DMS 273 (cell line): ENCODE measurements around the gene WASF3.
"Not testable (repeated sequence)": the region's sequence is repeated elsewhere in the genome, so short reads cannot be mapped to it uniquely, and the experiment has no call there.

ENCODE experiments used
- DNase-seq: peaks from one replicate; lab custom pipeline; 2025; ENCODE audit not compliant: unreplicated experiment; lab: John Stamatoyannopoulos, UW

WASF3 gene

GRCh38 chr13:26626271-26626670 lies 68.8 kb downstream of the WASF3 start:
- peak; percentile 4 for DNase-seq

- DNase-seq = peak; percentile 28
These were observed 71.2 kb downstream of the WASF3 start for GRCh38 chr13:26628706-26629105.

GRCh38 chr13:26629260-26629825 lies 71.9 kb downstream of the WASF3 start:
- DNase-seq = peak; percentile 8

DNA sequence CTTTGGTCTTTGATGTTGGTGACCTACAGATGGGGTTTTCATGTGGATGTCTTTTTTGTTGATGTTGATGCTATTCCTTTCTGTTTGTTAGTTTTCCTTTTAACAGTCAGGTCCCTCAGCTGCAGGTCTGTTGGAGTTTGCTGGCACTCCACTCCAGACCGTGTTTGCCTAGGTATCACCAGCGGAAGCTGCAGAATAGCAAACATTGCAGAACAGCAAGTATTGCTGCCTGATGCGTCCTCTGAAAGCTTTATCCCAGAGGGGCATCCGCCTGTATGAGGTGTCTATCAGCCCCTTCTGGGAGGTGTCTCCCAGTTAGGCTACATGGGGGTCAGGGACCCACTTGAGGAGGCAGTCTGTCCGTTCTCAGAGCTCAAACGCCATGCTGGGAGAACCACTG lies 78.2 kb downstream of the WASF3 start:
- DNase-seq = not testable (repeated sequence)

DNA sequence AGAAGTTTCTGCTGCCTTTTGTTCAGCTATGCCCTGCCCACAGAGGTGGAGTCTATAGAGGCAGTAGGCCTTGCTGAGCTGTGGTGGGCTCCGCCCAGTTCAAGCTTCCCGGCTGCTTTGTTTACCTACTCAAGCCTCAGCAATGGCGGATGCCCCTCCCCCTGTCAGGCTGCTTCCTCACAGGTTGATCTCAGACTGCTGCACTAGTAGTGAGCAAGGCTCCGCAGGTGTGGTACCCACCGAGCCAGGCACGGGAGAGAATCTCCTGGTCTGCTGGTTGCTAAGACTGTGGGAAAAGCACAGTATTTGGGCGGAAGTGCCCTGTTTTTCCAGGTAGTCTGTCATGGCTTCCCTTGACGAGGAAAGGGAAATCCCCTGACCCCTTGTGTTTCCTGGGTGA lies 78.6 kb downstream of the WASF3 start:
- not testable (repeated sequence) for DNase-seq

GRCh38 chr13:26646603-26647002 lies 89.1 kb downstream of the WASF3 start:
- DNase-seq = no peak

DNA sequence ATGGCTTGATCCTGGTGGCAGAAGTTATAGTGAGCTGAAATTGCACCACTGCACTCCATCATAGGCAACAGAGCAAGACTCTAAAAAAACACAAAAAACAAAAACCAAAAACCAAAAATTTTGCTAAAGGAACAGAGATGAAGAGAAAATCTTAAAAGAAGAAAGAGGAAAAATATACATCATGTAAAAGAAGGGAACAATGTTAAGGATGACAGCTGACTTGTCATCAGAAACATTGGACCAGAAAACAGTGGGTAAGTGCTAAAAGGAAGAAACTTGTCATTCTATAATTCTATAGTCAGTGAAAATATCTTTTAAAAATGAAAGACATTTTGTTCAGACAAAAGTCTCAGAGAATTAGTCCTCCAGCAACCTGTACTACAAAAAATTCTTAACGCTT lies 93.8 kb downstream of the WASF3 start:
- DNase-seq = no peak

- no peak for DNase-seq
These were observed 95.8 kb downstream of the WASF3 start for GRCh38 chr13:26653310-26653709.

GRCh38 chr13:26653842-26654241 lies 96.4 kb downstream of the WASF3 start:
- DNase-seq = no peak

DNA sequence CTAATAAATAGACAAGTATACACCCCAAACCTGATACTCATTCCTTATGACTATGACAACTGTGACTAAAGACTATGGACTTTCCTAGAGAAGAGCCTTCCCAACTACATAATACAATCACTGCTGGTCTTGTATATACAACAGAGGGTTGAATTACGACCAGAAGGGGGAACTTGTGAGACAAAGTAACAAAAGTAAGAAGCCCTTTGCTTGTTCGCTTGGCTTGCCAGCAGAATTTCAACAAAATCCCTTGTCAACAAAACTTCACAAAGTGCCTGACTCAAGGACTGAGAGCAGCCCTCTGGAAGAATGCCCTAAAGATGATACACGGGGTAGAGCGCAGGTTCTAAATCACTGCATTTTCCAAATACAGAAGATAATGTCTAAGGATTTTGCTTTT lies 99.4 kb downstream of the WASF3 start:
- DNase-seq = peak; percentile 41

DNA sequence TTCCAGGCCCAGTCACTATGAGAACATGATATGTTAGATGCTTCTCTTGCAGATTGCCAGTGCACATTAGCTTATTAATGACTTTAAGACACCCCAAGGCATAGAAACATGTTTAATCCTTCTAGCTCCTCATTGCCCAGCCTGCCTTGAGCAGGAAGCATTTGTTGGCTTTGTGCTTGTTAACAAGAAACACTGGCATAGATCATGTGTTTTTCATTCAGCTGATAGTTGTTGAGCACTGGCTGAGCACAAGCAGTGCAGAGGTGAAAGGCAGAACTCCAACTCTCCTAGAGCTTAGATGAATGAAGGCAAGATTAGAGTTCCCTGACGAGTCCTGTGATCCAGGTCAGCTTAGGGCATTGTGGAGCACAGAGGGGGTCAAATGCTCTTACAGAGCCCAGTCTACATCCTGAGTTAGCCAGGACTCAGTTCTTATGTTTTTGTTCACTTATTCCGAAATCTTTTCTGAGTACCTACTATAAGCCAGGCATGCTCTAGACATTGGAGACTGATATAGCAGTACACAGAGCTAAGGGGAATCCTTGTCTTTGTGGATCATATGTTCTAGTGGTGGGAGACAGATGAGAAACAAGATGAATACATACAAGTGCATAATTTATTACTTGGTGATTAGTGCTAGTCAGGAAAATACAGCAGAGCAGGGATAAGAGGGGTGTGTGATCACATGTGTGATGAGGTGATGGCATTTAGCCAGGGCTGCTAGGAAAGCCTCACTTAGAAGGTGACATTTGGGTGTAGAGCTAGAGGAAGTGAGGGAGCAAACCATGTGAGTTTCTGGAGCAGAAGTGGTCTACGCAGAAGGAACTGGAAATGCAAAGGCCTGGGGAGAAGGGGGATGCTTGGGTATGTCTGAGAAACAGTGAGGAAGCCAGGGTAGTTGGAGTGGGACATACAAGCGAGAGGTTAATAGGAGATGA lies 101.2 kb downstream of the WASF3 start:
- no peak for DNase-seq

- no peak for DNase-seq
These were observed 102.7 kb downstream of the WASF3 start for GRCh38 chr13:26660185-26660584.

GRCh38 chr13:26660766-26661165 lies 103.3 kb downstream of the WASF3 start:
- no peak for DNase-seq

GRCh38 chr13:26663791-26664190 lies 106.3 kb downstream of the WASF3 start:
- peak; percentile 4 for DNase-seq

DNA sequence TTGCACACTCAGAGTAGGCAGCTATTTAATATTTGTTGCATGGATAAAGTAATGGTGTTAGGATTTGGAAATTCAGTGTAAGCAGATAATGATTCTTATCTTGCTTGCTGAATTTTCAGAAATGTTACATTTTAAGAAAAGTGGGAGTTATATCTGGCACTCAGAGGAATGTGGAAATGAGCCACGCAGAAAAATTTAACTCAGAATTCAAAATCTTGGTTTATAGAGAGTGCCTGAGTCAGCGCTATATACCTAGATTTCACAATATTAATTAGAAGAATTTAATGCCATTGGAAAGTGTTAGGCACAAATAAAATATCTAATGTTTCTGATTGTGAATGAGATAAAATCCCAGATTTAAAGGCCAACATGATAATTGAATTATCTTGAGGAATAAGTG lies 106.8 kb downstream of the WASF3 start:
- DNase-seq = no peak

DNA sequence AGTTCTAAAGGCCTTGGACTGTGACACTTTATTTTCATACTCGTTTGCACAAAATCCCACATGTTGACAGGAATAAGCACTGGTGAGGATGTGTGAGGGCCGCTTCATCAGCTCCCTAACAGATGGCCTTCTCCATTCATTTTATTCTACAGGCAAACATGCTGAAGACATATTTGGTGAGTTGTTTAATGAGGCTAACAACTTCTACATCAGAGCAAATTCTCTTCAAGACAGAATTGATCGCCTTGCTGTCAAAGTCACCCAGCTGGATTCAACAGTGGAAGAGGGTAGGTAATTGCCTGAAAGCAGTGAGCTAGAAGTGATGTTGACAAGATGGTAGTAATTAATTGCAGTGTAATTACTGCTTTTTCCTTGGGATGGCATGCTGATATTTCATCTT lies 107.4 kb downstream of the WASF3 start:
- peak; percentile 10 for DNase-seq

DNA sequence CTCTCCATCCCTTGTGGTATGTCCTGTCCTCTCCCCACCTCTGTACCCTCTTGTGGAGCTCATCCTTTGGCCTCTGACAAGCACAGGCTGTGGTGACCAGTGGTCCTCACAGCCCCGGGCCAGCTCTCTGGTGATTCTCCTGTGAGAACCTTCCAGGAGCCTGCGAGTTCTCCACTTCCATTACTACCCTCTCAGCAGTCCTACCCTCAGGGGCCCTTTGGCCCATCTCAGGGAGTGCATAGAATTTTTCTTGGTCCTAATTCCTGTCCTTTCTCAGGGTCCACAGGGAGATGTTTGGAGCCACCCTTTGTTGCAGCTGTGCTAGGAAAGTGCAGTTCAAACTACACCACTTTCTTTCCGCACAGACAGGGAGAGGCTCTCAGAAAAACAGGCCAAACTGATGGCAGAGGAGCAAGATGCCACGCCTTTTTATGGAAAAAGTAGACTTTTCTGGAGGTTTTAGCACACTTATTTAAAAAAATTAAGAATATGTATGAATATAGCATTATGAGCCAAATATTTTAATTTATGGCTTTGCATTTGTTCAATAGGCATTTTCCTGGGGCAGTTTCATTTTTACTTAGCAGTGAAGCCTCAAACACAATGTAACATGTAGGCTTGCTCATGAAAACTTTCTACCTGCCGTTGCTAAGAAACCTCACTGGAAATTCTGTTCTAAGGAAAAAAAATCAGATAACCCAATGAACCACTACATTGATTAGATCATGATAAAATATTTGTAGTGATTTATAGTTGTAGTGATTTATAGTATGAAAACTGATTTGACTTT lies 111.1 kb downstream of the WASF3 start:
- DNase-seq = no peak

DNA sequence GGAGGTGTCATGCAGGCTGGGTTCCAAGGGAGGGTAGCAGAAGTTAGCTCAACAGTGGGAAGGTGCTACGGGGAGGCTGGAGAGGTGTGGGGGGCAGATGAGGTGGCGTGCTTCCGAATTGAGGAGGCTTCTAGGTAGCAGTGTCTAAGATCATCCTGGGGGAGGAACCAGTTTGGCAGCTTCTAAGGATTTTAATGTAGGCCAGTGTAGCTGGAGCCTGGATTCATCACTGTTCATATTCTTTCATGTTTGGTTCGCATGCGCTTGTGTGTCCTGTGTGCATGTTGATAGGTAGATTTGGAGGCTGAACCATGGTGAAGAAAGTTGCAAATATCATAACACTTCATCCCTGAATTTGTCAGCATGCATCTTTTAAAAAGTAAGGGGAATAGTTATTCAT lies 116.4 kb downstream of the WASF3 start:
- DNase-seq = no peak

- DNase-seq = no peak
These were observed 119.7 kb downstream of the WASF3 start for GRCh38 chr13:26677156-26677555.

DNA sequence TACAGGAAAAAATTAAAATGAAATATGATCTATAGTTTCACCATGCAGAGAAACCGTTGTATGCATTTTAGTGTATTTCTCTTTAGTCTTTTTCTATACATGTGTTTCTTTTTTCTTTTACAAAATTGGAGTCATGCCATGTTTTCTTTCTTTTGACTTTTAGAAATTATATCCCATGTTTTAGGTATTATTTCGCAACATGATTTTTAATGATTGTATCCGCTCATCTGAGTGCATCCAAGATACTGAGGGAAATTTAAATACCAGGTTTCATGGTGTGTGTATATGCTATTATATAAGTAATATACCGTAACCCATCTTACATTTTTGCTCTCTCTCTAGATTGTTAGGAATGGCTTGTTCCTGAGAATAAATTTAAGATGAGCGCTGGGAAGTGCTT lies 120.8 kb downstream of the WASF3 start:
- no peak for DNase-seq

GRCh38 chr13:26678796-26679195 lies 121.3 kb downstream of the WASF3 start:
- DNase-seq = no peak
